ENCODE data around the gene GARIN5B.

GARIN5B gene

DNA sequence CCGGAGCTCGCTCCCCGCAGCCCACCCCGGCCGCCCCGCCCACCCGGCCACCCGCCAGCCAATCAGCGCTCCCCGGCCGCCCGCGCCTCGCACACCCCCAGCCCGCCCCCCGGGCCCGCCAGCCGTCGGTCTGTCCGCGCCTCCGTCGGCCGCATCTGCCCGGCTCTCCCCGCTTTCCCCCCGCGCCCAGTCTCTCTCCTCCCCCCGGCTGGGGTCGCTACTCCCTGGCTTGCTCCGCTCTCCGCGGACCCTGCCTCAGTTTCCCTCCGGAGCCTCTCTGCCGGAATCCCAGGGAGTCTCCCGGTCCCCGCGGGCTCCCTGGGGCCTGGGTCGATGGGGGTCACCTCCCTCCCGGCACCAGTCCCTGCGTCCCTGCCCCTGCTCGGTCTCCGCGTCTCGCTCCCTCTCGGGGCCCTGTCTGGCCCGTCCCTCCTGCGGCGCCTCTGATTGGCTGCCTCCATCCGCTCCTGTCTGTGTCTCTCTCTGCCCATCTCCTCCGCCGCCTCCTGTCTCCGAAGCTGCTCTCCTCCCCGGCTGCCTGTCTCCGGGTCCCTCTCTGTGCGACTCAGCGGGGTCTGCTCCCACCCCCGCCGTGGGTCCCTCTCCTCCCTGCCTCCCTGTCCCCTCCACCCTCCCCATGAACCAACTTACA, 6.7 kb upstream of the GARIN5B start:
- H3K9me3 Mint-ChIP-seq, result no peaks in the 10 kb centered on the region
- H3K4me3 Mint-ChIP-seq, result peak overlapping the region; percentile 21
- peak; percentile 44 for DNase-seq
- no peak overlapping the region for H3K27ac Mint-ChIP-seq
- peaks cover 9% of the 10 kb centered on the region for H3K4me1 Mint-ChIP-seq
- no peaks in the 10 kb centered on the region for H3K36me3 Mint-ChIP-seq
- CTCF ChIA-PET, result no interaction called here
- peaks cover 91% of the 10 kb centered on the region for H3K27me3 Mint-ChIP-seq

DNA sequence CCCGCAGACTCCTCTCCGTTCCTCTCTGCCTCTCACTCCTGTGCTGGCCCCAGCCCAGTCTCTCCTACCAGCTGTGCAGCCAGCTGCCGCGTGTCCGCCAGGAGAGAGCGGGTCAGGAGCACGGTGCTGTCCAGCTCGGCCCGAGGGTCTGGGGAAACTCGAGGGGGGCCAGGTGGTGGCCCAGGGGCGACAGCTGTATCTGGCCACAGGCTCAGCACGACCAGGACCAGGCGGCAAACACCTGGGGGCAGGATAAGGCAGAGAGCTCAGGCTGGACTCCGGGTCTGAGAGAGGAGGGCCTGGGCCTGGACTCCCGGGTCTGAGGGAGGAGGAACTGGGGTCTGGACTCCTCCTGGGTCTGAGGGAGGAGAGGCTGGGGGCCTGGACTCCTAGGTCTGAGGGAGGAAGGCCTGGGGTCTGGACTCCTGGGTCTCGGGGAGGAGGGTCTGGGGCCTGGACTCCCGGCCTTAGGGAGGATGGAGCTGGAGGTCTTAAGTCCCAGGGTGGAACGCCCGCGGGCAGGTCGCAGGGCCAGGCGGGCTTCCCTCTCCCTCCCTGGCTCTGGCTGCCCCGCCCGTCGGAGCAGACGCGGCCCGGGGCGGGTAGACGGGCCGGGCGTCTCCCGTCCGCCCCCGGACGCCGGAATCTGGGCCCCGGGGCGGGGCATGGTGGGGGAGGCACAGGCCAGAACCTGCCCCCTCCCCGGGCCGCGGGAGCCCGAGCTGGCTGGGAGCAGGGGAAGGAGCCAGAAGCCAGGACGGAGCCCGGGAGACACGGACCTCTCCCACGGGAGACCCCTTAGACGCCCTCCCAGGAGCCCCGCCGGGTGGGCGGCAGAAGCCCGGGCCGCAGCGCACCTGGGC, 5.9 kb upstream of the GARIN5B start:
- DNase-seq, result peak; percentile 35
- Mint-ChIP-seq H3K27me3 (peaks cover 86% of the 10 kb centered on the region), H3K36me3 (no peaks in the 10 kb centered on the region), H3K4me1 (peaks cover 9% of the 10 kb centered on the region), H3K4me3 (no peak overlapping the region), H3K9me3 (no peaks in the 10 kb centered on the region), H3K27ac (no peak overlapping the region)
- CTCF ChIA-PET, result interaction anchor here (0.8 kb wide), 1 partner anchor 18 kb away, joined by 4 read pairs; no protein-coding TSS in a partner anchor

DNA sequence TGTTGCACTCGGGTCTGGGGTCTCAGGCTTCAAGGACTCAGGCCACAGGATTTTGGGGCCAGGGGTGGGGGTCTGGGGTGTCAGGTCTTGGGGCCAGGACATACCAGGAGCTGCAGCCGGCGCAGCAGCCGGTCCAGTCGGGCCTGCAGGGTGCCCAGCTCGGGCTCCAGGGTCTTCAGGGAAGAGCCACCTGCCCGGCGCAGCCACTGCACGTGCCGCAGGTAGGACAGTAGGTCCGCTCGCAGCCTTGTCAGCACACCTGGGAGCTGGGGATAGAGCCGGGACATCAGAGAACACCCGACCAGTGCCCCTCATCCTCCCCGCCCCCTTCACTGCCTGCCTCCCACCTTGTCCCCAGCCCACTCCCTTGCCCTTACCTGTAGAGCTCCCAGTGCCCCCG, 5.0 kb upstream of the GARIN5B start:
- no peak for DNase-seq
- CTCF ChIA-PET, result interaction anchor here (0.8 kb wide), 1 partner anchor 17 kb away, joined by 4 read pairs; no protein-coding TSS in a partner anchor
- Mint-ChIP-seq H3K4me3 (no peak overlapping the region), H3K4me1 (peaks cover 9% of the 10 kb centered on the region), H3K36me3 (no peaks in the 10 kb centered on the region), H3K27ac (no peak overlapping the region), H3K27me3 (peaks cover 83% of the 10 kb centered on the region), H3K9me3 (no peaks in the 10 kb centered on the region)

DNA sequence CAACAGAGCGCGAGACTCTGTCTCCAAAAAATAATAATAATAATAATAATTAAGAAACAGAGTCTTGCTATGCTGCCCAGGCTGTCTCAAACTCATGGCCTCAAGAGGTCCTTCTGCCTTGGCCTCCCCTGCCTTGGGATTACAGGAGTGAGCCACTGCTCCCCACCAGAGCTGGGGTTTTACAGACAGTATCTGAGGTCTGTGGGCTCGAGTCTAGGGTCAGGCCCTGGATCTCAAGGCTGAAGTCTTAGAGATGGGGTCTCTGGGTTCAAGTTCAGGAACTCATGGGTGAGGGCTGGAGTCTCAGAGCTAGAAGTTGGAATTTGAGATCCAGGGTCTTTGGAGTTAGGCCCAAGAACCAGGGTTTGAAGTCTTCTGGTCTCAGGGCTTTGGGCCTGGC, 3.7 kb upstream of the GARIN5B start:
- no peak for DNase-seq
- H3K27me3 Mint-ChIP-seq, result peaks cover 70% of the 10 kb centered on the region
- CTCF ChIA-PET, result no interaction called here
- H3K27ac Mint-ChIP-seq, result no peak overlapping the region
- H3K4me3 Mint-ChIP-seq, result no peak overlapping the region
- H3K9me3 Mint-ChIP-seq, result no peaks in the 10 kb centered on the region
- H3K36me3 Mint-ChIP-seq, result no peaks in the 10 kb centered on the region
- H3K4me1 Mint-ChIP-seq, result peaks cover 9% of the 10 kb centered on the region

DNA sequence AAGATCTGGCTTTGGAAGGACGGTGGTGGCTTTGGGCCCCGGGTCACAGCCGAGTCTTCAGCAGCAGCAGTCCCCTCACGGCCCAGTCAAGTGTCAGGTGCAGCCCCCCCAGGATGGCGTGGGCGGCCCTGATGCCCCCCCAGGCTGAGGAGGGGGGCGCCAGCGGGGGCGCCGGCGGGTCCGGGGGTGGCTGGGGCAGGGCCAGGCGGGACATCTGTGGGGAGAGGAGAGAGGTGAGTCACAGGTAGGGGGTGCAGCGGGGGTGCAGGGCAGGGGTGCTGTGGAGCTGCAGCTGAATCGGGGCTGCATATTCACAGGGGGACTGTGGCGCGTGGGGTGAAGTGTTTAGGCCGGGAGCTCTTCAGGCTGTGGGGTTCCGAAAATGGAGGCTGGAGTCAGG, 2.9 kb upstream of the GARIN5B start:
- H3K9me3 Mint-ChIP-seq, result no peaks in the 10 kb centered on the region
- CTCF ChIA-PET, result no interaction called here
- no peak overlapping the region for H3K27ac Mint-ChIP-seq
- peaks cover 9% of the 10 kb centered on the region for H3K4me1 Mint-ChIP-seq
- no peak overlapping the region for H3K4me3 Mint-ChIP-seq
- H3K36me3 Mint-ChIP-seq, result no peaks in the 10 kb centered on the region
- DNase-seq, result no peak
- H3K27me3 Mint-ChIP-seq, result peaks cover 61% of the 10 kb centered on the region

DNA sequence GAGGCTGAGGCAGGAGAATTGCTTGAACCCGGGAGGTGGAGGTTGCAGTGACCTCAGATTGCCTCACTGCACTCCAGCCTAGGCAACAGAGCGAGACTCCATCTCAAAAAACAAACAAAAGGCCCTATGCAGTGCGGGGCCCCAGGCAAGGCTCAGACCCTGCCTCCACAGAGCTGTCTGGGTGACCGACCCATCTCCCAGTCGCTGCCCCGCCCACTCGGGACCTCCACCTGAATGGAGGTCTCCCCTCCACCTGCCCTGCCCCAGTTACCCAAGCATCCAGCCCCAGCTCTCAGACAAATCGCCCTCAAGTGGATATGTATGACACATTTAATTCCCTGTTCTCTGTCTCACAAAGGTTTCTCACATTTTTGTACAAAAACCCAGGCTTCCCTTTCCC, 2.2 kb upstream of the GARIN5B start:
- no peak overlapping the region for H3K4me3 Mint-ChIP-seq
- CTCF ChIA-PET, result no interaction called here
- no peak for DNase-seq

DNA sequence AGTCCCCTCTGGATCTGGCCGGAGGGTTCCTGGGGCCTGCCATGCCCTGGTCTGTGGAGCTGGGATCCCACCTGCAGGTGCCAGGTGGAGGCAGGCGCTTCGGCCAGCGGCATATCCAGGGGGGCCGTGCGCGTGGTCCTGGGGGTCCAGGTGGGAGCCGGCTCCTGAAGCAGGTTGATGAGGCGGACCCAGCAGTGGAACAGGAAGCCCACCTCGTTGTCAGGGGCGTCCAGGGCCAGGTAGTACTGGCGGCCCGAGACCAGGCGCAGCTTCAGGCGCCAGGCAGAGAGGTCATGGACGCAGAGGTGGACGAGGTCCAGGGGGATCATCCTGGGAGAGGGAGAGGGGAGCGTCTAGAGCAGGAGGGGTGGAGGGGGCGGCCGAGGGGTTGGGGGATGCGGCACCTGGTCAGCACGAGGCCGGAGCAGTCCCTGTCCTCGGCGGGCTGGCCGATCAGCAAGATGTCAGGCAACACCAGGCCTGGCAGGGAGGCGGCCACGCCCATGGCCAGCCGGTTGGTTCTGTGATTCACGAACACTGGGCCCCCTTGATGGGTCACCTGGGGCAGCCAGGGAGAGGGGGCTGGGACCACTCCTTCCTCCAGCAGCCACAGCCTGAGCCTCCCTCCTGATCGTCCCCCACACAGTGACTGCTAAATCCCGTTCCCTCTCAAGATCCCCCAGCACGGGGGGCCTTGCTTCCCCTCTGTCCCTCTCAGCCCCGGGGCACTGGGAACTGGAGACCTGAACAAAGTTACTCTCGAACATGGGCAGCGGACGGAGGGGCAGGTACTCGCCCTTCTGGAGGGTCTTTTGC, 678 bp downstream of the GARIN5B start:
- DNase-seq, result no peak
- H3K4me1 Mint-ChIP-seq, result no peaks in the 10 kb centered on the region
- no peak overlapping the region for H3K4me3 Mint-ChIP-seq
- no peak overlapping the region for H3K27ac Mint-ChIP-seq
- no peaks in the 10 kb centered on the region for H3K36me3 Mint-ChIP-seq
- peaks cover 43% of the 10 kb centered on the region for H3K27me3 Mint-ChIP-seq
- H3K9me3 Mint-ChIP-seq, result no peaks in the 10 kb centered on the region
- CTCF ChIA-PET, result no interaction called here

More for the DNA sequence above, 2.2 kb upstream of the GARIN5B start:
- peaks cover 54% of the 10 kb centered on the region for H3K27me3 Mint-ChIP-seq
- H3K27ac Mint-ChIP-seq, result no peak overlapping the region
- no peaks in the 10 kb centered on the region for H3K9me3 Mint-ChIP-seq
- H3K4me1 Mint-ChIP-seq, result peaks cover 5% of the 10 kb centered on the region
- no peaks in the 10 kb centered on the region for H3K36me3 Mint-ChIP-seq

DNA sequence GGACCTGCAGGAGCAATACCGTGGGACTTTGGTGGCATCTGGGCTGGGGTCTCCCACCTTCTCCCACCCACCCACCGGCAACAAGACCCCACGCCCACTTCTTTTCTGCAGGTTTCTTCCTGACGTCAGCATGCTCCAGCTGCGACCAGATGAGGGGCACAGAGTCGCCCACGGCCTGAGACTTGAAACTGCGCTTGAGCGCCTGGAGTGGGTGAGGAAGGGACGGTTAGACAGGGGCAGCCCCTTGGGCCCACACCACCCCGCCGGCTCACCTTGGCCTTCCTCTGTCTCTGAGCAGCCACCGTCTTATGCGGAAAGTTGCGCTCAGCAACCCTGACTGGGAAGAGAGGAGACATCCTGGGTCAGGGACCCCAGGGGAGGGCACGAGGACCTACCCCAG, 2.2 kb downstream of the GARIN5B start:
- H3K4me3 Mint-ChIP-seq, result no peak overlapping the region
- H3K27me3 Mint-ChIP-seq, result peaks cover 45% of the 10 kb centered on the region
- H3K9me3 Mint-ChIP-seq, result no peaks in the 10 kb centered on the region
- H3K4me1 Mint-ChIP-seq, result no peaks in the 10 kb centered on the region
- DNase-seq, result no peak
- CTCF ChIA-PET, result no interaction called here
- no peak overlapping the region for H3K27ac Mint-ChIP-seq
- no peaks in the 10 kb centered on the region for H3K36me3 Mint-ChIP-seq

DNA sequence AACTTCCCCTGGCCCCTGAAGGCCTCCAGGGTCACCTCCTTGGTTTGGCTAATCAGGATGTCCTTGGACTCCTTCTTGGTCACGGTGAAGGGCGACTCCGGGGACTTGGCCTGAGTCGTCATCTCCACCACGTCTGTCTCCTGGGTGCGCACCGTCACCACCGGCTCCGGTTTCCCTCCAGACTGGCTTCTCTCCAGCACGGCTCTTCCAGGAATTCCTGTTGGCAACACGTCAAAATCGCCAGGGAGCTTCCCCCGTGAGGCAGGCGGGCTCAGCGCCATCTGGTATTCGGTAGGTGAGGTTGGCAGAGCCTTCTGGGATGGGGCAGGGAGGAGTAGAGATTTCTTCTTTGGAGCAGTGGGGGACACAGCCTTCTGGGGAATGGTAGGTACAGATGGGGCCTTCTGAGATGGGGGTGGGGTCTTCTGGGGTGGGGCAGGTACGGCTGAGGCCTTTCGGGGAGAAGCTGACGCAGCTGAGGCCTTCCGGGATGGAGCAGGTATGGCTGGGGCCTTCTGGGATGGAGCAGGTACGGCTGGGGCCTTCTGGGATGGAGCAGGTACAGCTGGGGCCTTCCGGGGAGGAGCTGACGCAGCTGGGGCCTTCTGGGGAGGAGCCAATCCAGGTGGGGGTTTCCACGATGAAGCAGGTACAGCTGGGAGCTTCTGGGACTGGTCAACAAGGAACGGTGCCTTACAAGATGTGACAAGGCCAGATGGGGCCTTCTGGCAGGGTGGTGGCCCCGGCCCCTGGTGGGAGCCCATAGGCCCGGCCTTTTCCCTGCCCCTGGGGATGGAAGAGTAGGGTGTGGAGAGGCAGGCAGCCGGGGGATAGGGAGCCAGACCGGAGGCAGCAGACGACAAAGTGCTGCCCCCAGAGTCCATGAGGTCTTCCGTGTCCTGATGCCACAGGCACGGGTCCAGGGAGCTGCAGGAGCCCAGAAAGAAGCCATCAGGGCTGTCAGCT, 3.8 kb downstream of the GARIN5B start:
- no peak overlapping the region for H3K4me3 Mint-ChIP-seq
- no peaks in the 10 kb centered on the region for H3K9me3 Mint-ChIP-seq
- H3K27me3 Mint-ChIP-seq, result peaks cover 51% of the 10 kb centered on the region
- CTCF ChIA-PET, result interaction anchor here (0.6 kb wide), 1 partner anchor 200 kb away, joined by 3 read pairs; no protein-coding TSS in a partner anchor
- no peak for DNase-seq
- no peak overlapping the region for H3K27ac Mint-ChIP-seq
- H3K36me3 Mint-ChIP-seq, result no peaks in the 10 kb centered on the region
- H3K4me1 Mint-ChIP-seq, result peaks cover 4% of the 10 kb centered on the region

DNA sequence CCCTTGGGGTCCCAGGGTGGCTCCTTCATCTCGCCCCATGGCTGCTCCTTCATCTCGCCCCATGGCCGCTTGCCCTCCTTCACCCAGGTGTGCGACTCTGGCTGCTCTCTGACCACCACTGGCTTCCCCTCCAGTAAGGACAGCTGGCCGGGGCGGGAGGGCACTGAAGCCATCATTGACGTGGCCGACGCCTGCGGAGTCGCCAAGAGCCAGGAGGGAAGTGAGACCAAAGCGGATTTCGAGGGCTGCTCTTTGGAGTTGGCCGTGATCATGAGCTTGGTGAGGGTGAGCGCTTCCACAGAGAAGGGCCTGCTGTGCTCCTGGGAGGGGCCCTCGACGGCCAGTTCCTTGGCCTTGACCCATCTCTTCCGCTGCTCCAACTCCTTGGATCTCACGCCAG, 4.6 kb downstream of the GARIN5B start:
- peaks cover 53% of the 10 kb centered on the region for H3K27me3 Mint-ChIP-seq
- CTCF ChIA-PET, result no interaction called here
- H3K4me1 Mint-ChIP-seq, result peaks cover 10% of the 10 kb centered on the region
- H3K4me3 Mint-ChIP-seq, result no peak overlapping the region
- no peak overlapping the region for H3K27ac Mint-ChIP-seq
- no peak for DNase-seq
- no peaks in the 10 kb centered on the region for H3K36me3 Mint-ChIP-seq
- H3K9me3 Mint-ChIP-seq, result no peaks in the 10 kb centered on the region

DNA sequence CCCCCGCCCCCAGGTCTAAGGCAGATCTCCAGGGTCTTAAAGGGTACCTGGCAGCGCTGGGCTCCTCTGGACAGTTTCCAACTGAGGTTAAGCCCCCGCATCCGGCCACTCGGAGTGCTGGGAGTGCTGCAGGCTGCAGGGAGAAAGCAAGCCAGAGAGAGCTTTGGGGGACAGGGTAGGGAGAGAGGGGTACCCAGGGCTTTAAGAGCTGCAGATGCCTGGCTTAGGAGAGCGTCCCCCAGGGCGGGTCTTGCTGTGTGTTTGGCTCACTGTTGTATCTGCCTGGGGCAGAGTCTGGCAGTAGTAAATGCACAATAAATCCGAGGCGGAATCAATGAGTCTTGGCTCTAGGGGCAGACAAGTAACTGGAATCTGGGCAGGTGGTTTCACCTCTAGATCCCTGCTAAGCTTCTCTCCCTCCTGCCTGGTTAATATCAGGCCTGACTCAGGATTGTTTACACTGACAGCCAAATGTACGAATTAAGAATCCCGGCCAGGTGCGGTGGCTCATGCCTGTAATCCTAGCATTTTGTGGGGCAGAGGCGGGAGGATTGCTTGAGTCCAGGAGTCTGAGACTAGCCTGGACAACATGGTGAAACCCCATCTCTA, 7.7 kb downstream of the GARIN5B start:
- Mint-ChIP-seq H3K4me3 (no peak overlapping the region), H3K27me3 (peaks cover 85% of the 10 kb centered on the region), H3K9me3 (no peaks in the 10 kb centered on the region), H3K4me1 (peaks cover 35% of the 10 kb centered on the region), H3K27ac (no peak overlapping the region), H3K36me3 (no peaks in the 10 kb centered on the region)
- no peak for DNase-seq
- CTCF ChIA-PET, result no interaction called here

DNA sequence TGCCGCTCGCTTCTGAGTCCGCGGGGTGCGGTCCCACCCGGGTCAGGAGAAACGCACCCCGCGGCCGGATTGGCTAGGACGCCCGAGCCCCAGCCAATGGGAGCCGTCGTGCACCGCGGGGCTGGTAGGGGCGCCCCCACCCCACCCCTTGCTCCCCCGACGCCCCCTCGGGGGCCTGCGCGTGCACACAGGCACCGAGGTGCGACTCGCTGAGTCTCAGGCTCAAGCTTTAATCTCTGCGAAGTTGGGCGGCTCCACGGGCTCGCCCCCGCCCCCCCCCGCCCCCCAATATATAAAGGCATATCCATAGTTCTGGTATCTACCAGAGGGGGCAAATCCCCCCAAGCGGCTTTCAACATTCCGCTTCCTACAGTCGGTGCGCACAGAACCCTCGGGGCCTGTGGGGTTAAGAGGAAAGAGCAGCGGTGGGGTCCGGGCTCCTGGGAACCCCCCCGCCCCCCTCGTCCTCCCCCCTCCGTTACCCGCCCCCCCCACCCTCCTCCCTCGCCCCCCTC, 8.3 kb downstream of the GARIN5B start, which contains the start of gene COX6B2:
TSS of gene COX6B2 (minus strand) at position 22 of the 515 bp plus-strand sequence. CDS start 198 bp downstream, outside the sequence.
- Mint-ChIP-seq H3K4me3 (peak within 1 kb of the TSS; percentile 68), H3K36me3 (no peaks in the 10 kb centered on the region), H3K9me3 (no peaks in the 10 kb centered on the region), H3K27ac (no peak within 1 kb of the TSS), H3K4me1 (peaks cover 35% of the 10 kb centered on the region), H3K27me3 (peaks cover 85% of the 10 kb centered on the region)
- no peak for DNase-seq
- CTCF ChIA-PET, result no interaction called here

Measured in activated naive CD4-positive, alpha-beta T cell treated with anti-CD3 and anti-CD28 coated beads, Interleukin-2, amount 10 ng/mL, durations not matched to agents 7 days and 5 days (primary cell).